Stimulated activated CD8-positive, alpha-beta memory T cell treated with anti-CD3 and anti-CD28 coated beads, Interleukin-7, amount 100 ng/mL, for 24 hours (primary cell): Measurements from ENCODE around the gene INPP5E.

Source experiments
- DNase-seq: peaks from one replicate; pipeline ENCODE4 v3.0.0-alpha.2; 2020; ENCODE audit warnings: low read depth

INPP5E gene

GRCh38 chr9:136404801-136405136 lies 34.9 kb downstream of the INPP5E start:
- no peak for DNase-seq

DNA sequence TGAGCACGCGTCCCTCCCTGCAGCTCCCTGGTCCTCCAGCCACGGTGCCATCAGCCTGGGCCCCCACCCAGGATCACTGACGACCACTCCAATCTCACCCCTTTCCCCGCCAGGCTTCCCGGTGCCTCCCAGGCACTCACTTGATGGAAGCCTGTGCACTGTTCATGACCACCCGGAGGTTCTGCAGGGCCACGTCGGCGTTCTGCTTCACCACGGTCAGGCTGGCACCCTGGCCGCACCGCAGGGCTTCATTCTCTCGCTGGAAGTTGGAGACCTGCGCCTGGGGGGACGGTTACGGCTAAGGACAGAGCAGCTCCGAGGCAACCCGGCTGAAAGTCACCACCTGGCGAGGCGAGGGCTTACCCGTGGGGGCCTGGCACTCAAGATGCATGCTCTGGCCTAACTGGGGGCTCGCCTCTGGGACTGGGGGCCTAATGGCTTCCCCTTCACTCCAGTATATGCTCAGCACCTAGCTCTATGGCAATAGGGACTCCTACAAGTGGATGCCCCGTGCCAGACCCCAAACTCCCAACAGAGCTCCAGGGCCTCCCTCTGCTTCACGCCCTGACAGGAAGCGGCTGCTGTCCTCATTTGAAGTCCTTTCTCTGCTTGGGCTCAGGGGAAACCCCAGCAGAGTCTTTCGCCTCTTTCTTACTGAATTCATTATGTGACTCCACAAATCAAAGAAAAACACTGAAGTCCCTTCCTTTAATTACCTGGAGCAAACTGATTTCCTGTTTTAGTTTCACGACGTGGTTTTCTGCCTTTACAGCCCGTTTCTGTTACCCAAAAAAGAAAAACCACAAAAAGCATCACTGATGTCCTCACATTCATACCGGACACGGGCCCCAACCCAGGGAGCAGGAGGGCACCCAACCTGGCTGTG lies 35.5 kb downstream of the INPP5E start:
- DNase-seq = no peak

- peak; percentile 41 for DNase-seq
Observed at GRCh38 chr9:136403538-136403914, 36.1 kb downstream of the INPP5E start.

- no peak for DNase-seq
Observed at GRCh38 chr9:136402067-136402466, 37.6 kb downstream of the INPP5E start.

DNA sequence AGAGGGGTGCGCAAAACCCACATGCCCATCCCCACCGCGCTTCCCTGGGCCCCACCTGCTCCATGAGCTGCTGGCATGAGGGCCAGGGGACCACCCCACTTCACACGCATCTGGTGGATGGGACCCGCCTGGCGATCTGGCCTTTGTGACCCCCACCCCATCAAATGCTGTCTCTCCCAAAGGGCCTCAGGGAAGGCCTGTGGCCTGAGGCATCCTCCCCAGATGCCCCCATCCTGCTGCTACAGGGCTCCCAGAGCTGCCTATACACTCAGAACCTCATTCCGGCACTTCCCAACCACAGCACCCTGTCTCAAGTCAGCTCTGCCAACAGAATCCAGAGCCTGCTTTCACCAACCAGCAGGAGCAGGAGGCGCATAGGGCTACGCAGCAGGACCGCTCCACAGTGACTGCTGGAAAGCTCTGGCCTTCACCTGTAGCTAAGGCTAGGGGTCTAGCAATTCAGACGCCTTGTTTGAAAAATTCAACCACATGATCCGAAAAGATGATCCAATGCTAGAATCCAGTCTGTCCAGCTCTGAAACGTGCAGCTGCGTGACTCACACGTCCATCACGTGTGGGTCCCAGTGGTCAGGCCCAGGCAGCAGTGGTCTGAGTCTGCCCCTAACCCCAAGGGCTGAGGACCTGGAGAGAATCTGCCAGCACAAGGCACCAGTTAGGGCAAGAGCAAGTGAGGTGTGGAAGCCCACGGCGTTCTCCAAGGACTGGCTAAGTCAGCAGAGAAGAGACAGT lies 38.3 kb downstream of the INPP5E start:
- DNase-seq = no peak

GRCh38 chr9:136400038-136400834 lies 39.4 kb downstream of the INPP5E start, which contains the start of gene SNAPC4:
Gene SNAPC4, minus strand, starts transcription at chr9:136400170. Its CDS starts 1,742 bp downstream, at chr9:136398428.
- DNase-seq = peak; percentile 63

DNA sequence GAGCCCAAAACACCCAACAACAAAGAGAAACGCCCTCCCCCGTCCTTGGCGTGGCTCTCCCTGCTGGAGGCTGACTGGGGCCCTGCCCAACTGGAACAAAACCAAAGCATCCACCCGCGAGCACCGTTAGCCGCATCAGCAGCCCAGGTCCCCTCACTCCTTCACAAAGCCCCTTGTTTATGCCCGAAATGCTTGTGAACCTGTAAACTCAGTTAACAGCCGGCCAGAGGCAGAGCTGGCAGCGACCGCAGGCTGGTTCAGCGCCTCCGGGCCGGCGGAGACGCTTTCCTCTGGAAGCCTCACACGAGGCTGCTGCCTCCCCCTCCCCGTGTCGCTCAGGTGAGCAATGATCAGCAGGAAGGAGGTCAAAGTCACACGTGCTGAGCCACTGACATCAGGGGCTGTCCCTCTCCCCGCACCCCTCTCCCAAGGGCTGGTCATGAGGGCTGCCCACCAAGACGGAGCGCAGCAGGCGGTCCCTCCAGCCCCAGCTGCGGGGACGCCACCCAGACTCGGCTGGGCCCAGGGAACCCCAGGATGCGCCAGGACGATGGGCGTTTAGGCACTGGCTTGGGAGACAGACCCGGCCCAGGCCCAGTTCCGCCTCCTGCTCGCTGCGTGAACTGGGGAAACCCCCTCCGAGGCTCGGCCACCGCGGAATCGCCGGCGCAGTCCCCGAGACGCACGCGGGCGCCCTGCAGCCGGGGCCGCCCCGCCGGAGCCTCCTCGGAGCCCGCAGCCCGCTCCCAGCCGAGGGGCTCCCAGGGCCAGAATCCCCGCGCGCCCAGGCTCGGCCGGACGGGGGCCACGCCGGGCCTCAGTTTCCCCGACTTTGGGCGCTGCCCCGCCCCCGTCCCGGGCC lies 40.2 kb downstream of the INPP5E start:
- no peak for DNase-seq

GRCh38 chr9:136398286-136398685 lies 41.4 kb downstream of the INPP5E start:
- DNase-seq = no peak

GRCh38 chr9:136397643-136398042 lies 42.0 kb downstream of the INPP5E start:
- no peak for DNase-seq

DNA sequence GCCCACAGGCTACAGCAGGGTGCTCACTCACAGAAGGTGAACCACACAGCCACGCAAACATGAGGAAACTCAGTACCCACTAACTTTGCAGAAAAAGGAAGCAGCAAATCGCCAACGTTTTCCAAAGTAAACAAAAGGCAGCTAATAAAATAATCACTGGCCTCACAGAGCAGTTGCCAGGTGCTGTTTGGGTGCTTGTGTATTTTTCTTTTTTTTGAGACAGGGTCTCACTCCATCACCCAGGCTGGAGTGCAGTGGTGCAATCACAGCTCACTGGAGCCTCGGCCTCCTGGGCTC lies 43.5 kb downstream of the INPP5E start:
- DNase-seq = no peak

GRCh38 chr9:136395345-136396218 lies 44.1 kb downstream of the INPP5E start:
- no peak for DNase-seq

- no peak for DNase-seq
Observed at GRCh38 chr9:136395020-136395340, 44.7 kb downstream of the INPP5E start.

- no peak for DNase-seq
Observed at GRCh38 chr9:136394312-136395019, 45.2 kb downstream of the INPP5E start.

GRCh38 chr9:136393531-136393930 lies 46.1 kb downstream of the INPP5E start:
- no peak for DNase-seq

DNA sequence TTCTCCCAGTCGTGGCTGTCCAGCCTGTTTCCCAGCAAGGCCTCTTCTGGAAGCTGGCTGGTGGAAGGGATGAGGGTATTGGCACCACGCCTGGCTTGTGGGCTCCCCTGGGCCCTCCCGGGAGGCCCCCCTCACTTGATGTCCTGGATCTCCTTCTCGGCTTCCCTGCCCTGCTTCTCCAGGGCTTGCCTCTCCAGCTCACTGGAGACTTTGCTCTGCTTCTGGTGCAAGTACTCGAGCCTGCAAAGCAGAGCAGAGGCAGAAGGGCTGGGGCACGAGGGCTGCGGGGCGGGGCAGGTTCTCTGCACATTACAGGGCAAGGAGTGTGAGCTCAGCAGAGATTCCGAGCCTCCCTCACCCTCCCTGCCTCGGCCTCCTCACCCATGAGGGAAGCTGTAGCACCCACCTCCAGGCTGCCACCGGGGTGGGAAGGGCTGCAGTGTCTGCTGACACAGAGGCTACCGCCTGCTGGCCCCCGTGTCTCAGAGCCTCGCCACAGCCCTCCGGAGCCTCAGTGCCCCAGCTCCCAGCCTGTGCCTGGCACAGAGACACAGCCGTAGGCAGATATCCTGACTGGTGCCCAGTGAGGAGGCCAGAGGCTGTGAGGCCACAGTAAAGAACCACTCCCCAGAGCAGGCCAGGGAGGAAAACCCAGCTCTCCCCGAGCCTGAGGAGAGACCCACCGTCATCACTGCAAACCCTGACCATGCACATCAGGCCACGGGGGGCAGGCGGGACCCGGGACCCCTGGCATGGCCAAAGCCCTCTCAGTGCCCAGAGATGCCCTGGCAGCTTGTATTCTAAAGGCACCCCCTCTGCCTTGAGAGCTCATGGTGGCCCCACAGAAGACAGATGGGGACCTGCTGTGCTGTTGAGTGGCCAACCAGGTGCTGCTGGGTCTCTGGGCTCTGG lies 46.9 kb downstream of the INPP5E start:
- no peak for DNase-seq

DNA sequence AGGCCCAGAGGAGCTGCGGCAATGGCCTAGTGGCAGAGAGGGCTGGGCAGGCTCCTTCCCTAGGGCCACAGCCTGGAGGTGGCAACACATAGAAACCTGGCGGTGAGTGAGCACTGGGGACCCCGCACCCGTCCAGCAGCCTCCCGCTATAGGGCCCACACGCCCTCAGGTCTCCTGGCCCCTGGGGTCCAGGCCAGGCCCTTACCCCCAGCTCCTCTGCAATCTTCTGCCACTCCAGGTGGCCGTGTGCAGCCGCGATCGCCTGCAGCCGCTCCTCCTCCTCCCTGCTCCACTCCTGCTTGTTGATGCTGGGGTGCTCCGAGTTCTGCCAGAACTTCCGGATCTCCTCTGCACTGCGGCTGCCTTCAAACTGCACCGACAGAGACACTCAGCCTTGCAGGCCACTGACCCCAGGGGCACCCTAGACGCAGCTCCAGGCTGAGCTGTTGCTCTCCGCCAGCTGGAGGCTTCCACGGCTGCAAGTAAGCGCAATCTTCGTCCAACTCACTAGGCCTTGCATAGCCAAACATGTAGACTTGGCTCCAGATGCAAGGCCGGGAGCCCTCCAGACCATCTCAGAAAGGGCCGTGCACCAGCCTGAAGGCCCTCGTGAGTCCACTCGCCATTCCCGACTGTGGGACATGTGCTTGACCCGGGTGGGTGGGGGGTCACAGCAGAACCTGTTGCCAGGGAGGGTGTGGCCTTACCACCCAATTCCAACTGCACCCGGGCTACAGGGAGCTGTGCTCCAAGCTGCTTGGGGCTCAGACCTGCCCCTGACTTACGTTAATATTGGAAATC lies 47.7 kb downstream of the INPP5E start:
- no peak for DNase-seq

GRCh38 chr9:136389396-136389795 lies 50.2 kb downstream of the INPP5E start:
- DNase-seq = no peak

GRCh38 chr9:136387217-136387616 lies 52.4 kb downstream of the INPP5E start:
- no peak for DNase-seq
